ENCODE data around the gene GAS1. TPM values are rescaled to one million over a fixed set of nuclear protein-coding genes. Genes with fewer than 3 reads are reported as not detected.

Gene GAS1
- total RNA-seq, 1 experiment from 2014 or later = 0.07 TPM

DNA sequence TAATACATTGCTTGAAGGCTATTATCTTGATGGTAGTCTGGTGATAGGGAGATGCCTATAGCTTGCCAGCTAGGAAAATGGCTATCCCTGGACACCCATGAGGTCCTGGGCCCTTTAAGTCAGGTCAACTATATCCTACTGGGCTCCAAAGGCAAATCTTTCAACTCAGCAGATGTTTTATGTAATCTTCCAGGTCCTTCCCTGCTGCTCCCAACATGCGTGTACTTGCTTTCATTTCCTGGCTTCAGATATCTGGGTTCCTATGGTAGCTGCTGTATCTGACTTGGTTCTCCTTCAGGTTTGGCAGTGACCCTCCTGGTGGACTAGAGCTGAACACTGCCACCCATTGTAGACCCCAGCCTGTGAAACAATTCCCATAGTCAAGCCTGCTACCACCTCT is 32.4 kb upstream of the GAS1 start:
- H3K4me3 ChIP-seq (replicated peaks in 1 of 2; ENCODE audit: low read depth in 1 of 2, low read length in 2 of 2) = no peak overlapping the region
- no peaks in the 10 kb centered on the region for H3K4me1 ChIP-seq (ENCODE audit: control insufficient read depth in 1 of 2, insufficient read depth in 2 of 2, low read length in 2 of 2)
- no peaks in the 10 kb centered on the region for H4K20me1 ChIP-seq (ENCODE audit: insufficient read depth)
- RAD21 ChIA-PET (ENCODE audit: low non-redundant PET in 1 of 2, low total read pairs in 2 of 2, uncharacterized antibody in 2 of 2, unreplicated experiment in 2 of 2) = no interaction called here
- H3K27ac ChIP-seq (ENCODE audit: low read depth, low read length) = no peak overlapping the region
- ATAC-seq (no peak), DNase-seq (ENCODE audit: low read depth, low spot score) (no peak)
- H3K27me3 ChIP-seq (ENCODE audit: insufficient read depth, low read length) = peaks cover 75% of the 10 kb centered on the region
- no peaks in the 10 kb centered on the region for H3K79me2 ChIP-seq (ENCODE audit: insufficient read depth, low read length)
- H3K36me3 ChIP-seq (ENCODE audit: control insufficient read depth in 1 of 2, insufficient read depth in 2 of 2, low read length in 2 of 2) = no peaks in the 10 kb centered on the region
- no peaks in the 10 kb centered on the region for H3K9me2 ChIP-seq (ENCODE audit: insufficient read depth)
- no peak overlapping the region for H2AFZ ChIP-seq (ENCODE audit: low read depth, low read length, poor library complexity, severe bottlenecking)
- CTCF ChIA-PET = no interaction called here
- H3K9ac ChIP-seq (ENCODE audit: low read length) = no peak overlapping the region
- BruUV-seq (replicated peaks) = no TSS peak
- no peak overlapping the region for H3K4me2 ChIP-seq (ENCODE audit: low read length)
- no peak for TF ChIP-seq SIN3A (IDR thresholded peaks at IDR 0.05; ENCODE audit: low read depth)
- no peak for TF ChIP-seq SP1 (IDR thresholded peaks at IDR 0.05; ENCODE audit: low read depth)
- no peak for TF ChIP-seq ZFX (IDR thresholded peaks at IDR 0.05)
- no peak for TF ChIP-seq FOSL1 (IDR thresholded peaks at IDR 0.05; ENCODE audit: low read depth)
- TF ChIP-seq RAD21 (IDR thresholded peaks at IDR 0.05; ENCODE audit: low read depth) = no peak
- TF ChIP-seq EGR1 (IDR thresholded peaks at IDR 0.05; ENCODE audit: low read depth) = no peak
- no peak for TF ChIP-seq ZNF274 (IDR thresholded peaks at IDR 0.05; ENCODE audit: low read depth, low read length)
- TF ChIP-seq, protein P1, sequence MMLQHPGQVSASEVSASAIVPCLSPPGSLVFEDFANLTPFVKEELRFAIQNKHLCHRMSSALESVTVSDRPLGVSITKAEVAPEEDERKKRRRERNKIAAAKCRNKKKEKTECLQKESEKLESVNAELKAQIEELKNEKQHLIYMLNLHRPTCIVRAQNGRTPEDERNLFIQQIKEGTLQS (IDR thresholded peaks at IDR 0.05) = no peak
- TF ChIP-seq EZH2phosphoT487 (IDR thresholded peaks at IDR 0.05; ENCODE audit: borderline replicate concordance) = no peak
- no peak for TF ChIP-seq CBX3 (IDR thresholded peaks at IDR 0.05; ENCODE audit: low read depth)
- TF ChIP-seq, protein P2, sequence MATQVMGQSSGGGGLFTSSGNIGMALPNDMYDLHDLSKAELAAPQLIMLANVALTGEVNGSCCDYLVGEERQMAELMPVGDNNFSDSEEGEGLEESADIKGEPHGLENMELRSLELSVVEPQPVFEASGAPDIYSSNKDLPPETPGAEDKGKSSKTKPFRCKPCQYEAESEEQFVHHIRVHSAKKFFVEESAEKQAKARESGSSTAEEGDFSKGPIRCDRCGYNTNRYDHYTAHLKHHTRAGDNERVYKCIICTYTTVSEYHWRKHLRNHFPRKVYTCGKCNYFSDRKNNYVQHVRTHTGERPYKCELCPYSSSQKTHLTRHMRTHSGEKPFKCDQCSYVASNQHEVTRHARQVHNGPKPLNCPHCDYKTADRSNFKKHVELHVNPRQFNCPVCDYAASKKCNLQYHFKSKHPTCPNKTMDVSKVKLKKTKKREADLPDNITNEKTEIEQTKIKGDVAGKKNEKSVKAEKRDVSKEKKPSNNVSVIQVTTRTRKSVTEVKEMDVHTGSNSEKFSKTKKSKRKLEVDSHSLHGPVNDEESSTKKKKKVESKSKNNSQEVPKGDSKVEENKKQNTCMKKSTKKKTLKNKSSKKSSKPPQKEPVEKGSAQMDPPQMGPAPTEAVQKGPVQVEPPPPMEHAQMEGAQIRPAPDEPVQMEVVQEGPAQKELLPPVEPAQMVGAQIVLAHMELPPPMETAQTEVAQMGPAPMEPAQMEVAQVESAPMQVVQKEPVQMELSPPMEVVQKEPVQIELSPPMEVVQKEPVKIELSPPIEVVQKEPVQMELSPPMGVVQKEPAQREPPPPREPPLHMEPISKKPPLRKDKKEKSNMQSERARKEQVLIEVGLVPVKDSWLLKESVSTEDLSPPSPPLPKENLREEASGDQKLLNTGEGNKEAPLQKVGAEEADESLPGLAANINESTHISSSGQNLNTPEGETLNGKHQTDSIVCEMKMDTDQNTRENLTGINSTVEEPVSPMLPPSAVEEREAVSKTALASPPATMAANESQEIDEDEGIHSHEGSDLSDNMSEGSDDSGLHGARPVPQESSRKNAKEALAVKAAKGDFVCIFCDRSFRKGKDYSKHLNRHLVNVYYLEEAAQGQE (IDR thresholded peaks at IDR 0.05; ENCODE audit: low read depth) = no peak
- TF ChIP-seq CEBPB (IDR thresholded peaks at IDR 0.05; ENCODE audit: low read depth) = no peak
- TF ChIP-seq YY1 (IDR thresholded peaks at IDR 0.05; ENCODE audit: extremely low read depth, insufficient replicate concordance, low read depth, low read length) = no peak
- no peak for TF ChIP-seq SRF (IDR thresholded peaks at IDR 0.05; ENCODE audit: low read depth)
- no peak for TF ChIP-seq EZH2 (IDR thresholded peaks at IDR 0.05)
- TF ChIP-seq POLR2A (IDR thresholded peaks at IDR 0.05; ENCODE audit: borderline replicate concordance, extremely low read depth, insufficient read depth, insufficient read length) = no peak
- TF ChIP-seq, protein P3, sequence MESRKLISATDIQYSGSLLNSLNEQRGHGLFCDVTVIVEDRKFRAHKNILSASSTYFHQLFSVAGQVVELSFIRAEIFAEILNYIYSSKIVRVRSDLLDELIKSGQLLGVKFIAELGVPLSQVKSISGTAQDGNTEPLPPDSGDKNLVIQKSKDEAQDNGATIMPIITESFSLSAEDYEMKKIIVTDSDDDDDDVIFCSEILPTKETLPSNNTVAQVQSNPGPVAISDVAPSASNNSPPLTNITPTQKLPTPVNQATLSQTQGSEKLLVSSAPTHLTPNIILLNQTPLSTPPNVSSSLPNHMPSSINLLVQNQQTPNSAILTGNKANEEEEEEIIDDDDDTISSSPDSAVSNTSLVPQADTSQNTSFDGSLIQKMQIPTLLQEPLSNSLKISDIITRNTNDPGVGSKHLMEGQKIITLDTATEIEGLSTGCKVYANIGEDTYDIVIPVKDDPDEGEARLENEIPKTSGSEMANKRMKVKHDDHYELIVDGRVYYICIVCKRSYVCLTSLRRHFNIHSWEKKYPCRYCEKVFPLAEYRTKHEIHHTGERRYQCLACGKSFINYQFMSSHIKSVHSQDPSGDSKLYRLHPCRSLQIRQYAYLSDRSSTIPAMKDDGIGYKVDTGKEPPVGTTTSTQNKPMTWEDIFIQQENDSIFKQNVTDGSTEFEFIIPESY (IDR thresholded peaks at IDR 0.05; ENCODE audit: extremely low read depth, insufficient replicate concordance, low read length) = no peak
- no peak for TF ChIP-seq ELF1 (IDR thresholded peaks at IDR 0.05; ENCODE audit: borderline replicate concordance, low read depth)
- TF ChIP-seq POLR2AphosphoS5 (IDR thresholded peaks at IDR 0.05; ENCODE audit: low read depth, low read length) = no peak
- no peaks in the 10 kb centered on the region for H3K9me3 ChIP-seq (ENCODE audit: control insufficient read depth in 1 of 2, insufficient read depth in 1 of 2, low read depth in 1 of 2, low read length in 2 of 2)
- POLR2A ChIA-PET = no interaction called here
- intact Hi-C loops (cut with micrococcal nuclease) = no loop called here

Measured in HCT116 (cell line).